K562 (cell line): ENCODE measurements around the gene RMI1. TPM values are rescaled to one million over a fixed set of nuclear protein-coding genes. Genes with fewer than 3 reads are reported as not detected.

Experiments used
- CBX3 ChIP-seq, 2 experiments: IDR thresholded peaks; 1 replicate in 1 of 2; 2 replicates in 1 of 2; pipeline ENCODE4 v1.6.1; 2012; ENCODE audit warnings: inconsistent platforms in 2 of 2, low read length in 2 of 2, borderline replicate concordance in 1 of 2, control low read depth in 1 of 2
- CCNT2 ChIP-seq: IDR thresholded peaks from 2 replicates; pipeline ENCODE4 v1.6.1; 2011; ENCODE audit warnings: borderline replicate concordance, low read depth, mild to moderate bottlenecking, moderate library complexity, mixed read lengths, low read length; ENCODE audit not compliant: insufficient read length; ENCODE audit errors: extremely low read depth
- FOXA3 ChIP-seq, 2 experiments: fragments of 450-650 bp in 1 of 2; sonication (generic) in 1 of 2; formaldehyde crosslinking; IDR thresholded peaks in 1 of 2; conservative IDR thresholded peaks in 1 of 2; 2 replicates each; pipeline versions ENCODE4 v1.4.0 to v1.8.0; 2020 to 2022; ENCODE audit warnings: mild to moderate bottlenecking in 2 of 2, missing genetic modification reagents in 1 of 2
- FOXK2 ChIP-seq, 2 experiments: fragments of 450-650 bp; IDR thresholded peaks in 1 of 2; conservative IDR thresholded peaks in 1 of 2; 2 replicates each; pipeline ENCODE4 v1.6.1; 2016; ENCODE audit warnings: low read depth in 2 of 2, mild to moderate bottlenecking in 1 of 2
- HDAC2 ChIP-seq: fragments of 450-650 bp; IDR thresholded peaks from 2 replicates; pipeline ENCODE4 v1.6.1; 2016; ENCODE audit warnings: mild to moderate bottlenecking
- HLTF ChIP-seq: fragments of 450-650 bp; IDR thresholded peaks from 2 replicates; pipeline ENCODE4 v1.6.1; 2016
- KLF10 ChIP-seq: fragments of 250-450 bp; sonication (Bioruptor Pico); IDR thresholded peaks from 2 replicates; pipeline ENCODE4 v1.6.1; 2021; ENCODE audit warnings: matching md5 sums
- LEF1 ChIP-seq: fragments of 450-650 bp; IDR thresholded peaks from 2 replicates; pipeline ENCODE4 v1.6.1; 2016; ENCODE audit warnings: mild to moderate bottlenecking
- MIER1 ChIP-seq: fragments of 450-650 bp; IDR thresholded peaks from 2 replicates; pipeline ENCODE4 v1.6.1; 2016; ENCODE audit warnings: antibody characterized with exemption, mild to moderate bottlenecking, low read depth
- NFXL1 ChIP-seq: fragments of 450-650 bp; formaldehyde crosslinking; IDR thresholded peaks from 2 replicates; pipeline ENCODE4 v1.4.0; 2021; ENCODE audit warnings: mild to moderate bottlenecking
- SMARCB1 ChIP-seq: IDR thresholded peaks from 2 replicates; pipeline ENCODE4 v1.6.1; 2011; ENCODE audit warnings: improper control_type of control experiment, low read depth; ENCODE audit not compliant: insufficient read length
- SMARCE1 ChIP-seq: fragments of 450-650 bp; IDR thresholded peaks from 2 replicates; pipeline ENCODE4 v1.7.1; 2016; ENCODE audit warnings: mild to moderate bottlenecking
- SNIP1 ChIP-seq: fragments of 450-650 bp; IDR thresholded peaks from 2 replicates; pipeline ENCODE4 v1.7.1; 2017; ENCODE audit warnings: low read depth, mild to moderate bottlenecking
- ZNF140 ChIP-seq: fragments of 250-450 bp; sonication (Bioruptor Pico); IDR thresholded peaks from 2 replicates; pipeline ENCODE4 v1.8.0; 2021; ENCODE audit warnings: moderate library complexity, mild to moderate bottlenecking, inconsistent platforms
- polyA plus RNA-seq, 8 experiments: library from polyadenylated mRNA; depleted of rRNA in 4 of 8; stranded (reverse) in 5 of 8; unstranded in 3 of 8; fragments of >200 nt; fragmentation: Nextera tagmentation in 2 of 8; fragmentation: Illumina TruSeq in 1 of 8; extraction: Ambion mirVana in 2 of 8; extraction: Trizol in 1 of 8; gene quantifications; 2 replicates each; pipeline versions ENCODE4 v1.2.1 to v1.2.3, GENCODE V29; 2011 to 2014; ENCODE audit warnings: inconsistent platforms in 1 of 8, missing spikeins in 1 of 8
- total RNA-seq, 7 experiments: library from RNA; depleted of rRNA in 6 of 7; stranded (reverse); fragments of >200 nt in 6 of 7; fragmentation: Illumina TruSeq in 2 of 7; extraction: Trizol in 2 of 7; gene quantifications; 2 replicates each; pipeline versions ENCODE4 v1.2.1 to v1.2.3, GENCODE V29; 2011 to 2021; ENCODE audit warnings: low replicate concordance in 1 of 7
- TF ChIP-seq, protein P1 (sequence below): fragments of 450-650 bp; IDR thresholded peaks from 2 replicates; pipeline ENCODE4 v1.6.1; 2016; ENCODE audit warnings: low read depth
- TF ChIP-seq, protein P2 (sequence below): sonication (generic); formaldehyde crosslinking; IDR thresholded peaks from 2 replicates; pipeline ENCODE4 v1.8.1; 2023; ENCODE audit warnings: mild to moderate bottlenecking, missing genetic modification reagents

Gene RMI1
- total and polyA plus RNA-seq, 9 of the 15 experiments (the other 6 are each of a cell fraction or from before 2014, with no cell fraction given): 3.0 to 17.4 (median 10.6) TPM

DNA sequence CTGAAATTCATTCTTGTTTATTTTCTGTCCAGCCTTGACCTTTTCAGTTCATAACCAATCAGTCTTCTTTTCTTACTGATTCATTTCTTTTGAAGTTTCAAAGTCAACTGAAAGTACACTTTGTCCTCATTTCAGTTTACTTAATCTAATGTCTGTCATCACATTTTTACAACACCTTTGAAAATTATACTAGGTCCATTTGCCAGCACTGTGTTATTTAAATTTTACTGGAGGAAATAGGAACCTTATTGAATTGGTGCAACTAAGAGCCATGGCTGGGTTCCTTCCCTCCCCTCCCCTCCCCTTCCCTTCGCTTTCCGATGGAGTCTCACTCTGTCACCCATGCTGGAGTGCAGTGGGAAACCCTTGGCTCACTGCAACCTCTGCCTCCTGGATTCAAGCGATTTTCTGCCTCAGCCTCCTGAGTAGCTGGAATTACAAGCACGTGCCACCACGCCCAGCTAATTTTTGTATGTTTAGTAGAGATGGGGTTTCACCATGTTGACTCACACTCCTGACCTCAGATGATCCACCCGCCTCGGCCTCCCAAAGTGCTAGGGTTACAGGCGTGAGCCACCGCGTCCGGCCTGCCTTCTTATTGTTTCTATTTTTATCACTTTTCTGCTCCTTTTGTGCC lies 6.3 kb downstream of the RMI1 start (continued):
- TF ChIP-seq, protein P1, sequence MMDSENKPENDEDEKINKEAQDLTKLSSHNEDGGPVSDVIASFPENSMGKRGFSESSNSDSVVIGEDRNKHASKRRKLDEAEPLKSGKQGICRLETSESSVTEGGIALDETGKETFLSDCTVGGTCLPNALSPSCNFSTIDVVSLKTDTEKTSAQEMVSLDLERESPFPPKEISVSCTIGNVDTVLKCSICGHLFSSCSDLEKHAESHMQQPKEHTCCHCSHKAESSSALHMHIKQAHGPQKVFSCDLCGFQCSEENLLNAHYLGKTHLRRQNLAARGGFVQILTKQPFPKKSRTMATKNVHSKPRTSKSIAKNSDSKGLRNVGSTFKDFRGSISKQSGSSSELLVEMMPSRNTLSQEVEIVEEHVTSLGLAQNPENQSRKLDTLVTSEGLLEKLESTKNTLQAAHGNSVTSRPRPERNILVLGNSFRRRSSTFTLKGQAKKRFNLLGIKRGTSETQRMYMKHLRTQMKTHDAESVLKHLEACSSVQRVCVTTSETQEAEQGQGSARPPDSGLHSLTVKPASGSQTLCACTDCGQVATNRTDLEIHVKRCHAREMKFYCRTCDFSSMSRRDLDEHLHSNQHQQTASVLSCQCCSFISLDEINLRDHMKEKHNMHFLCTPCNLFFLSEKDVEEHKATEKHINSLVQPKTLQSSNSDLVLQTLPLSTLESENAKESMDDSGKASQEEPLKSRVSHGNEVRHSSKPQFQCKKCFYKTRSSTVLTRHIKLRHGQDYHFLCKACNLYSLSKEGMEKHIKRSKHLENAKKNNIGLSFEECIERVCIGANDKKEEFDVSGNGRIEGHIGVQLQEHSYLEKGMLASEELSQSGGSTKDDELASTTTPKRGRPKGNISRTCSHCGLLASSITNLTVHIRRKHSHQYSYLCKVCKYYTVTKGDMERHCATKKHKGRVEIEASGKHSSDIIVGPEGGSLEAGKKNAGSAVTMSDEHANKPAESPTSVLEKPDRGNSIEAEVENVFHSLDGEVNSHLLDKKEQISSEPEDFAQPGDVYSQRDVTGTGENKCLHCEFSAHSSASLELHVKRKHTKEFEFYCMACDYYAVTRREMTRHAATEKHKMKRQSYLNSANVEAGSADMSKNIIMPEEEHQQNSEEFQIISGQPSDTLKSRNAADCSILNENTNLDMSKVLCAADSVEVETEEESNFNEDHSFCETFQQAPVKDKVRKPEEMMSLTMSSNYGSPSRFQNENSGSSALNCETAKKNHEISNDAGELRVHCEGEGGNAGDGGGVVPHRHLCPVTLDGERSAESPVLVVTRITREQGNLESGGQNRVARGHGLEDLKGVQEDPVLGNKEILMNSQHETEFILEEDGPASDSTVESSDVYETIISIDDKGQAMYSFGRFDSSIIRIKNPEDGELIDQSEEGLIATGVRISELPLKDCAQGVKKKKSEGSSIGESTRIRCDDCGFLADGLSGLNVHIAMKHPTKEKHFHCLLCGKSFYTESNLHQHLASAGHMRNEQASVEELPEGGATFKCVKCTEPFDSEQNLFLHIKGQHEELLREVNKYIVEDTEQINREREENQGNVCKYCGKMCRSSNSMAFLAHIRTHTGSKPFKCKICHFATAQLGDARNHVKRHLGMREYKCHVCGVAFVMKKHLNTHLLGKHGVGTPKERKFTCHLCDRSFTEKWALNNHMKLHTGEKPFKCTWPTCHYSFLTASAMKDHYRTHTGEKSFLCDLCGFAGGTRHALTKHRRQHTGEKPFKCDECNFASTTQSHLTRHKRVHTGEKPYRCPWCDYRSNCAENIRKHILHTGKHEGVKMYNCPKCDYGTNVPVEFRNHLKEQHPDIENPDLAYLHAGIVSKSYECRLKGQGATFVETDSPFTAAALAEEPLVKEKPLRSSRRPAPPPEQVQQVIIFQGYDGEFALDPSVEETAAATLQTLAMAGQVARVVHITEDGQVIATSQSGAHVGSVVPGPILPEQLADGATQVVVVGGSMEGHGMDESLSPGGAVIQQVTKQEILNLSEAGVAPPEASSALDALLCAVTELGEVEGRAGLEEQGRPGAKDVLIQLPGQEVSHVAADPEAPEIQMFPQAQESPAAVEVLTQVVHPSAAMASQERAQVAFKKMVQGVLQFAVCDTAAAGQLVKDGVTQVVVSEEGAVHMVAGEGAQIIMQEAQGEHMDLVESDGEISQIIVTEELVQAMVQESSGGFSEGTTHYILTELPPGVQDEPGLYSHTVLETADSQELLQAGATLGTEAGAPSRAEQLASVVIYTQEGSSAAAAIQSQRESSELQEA: no peak
- no peak for TF ChIP-seq KLF10 (CRISPR knock-in tag)
- peak; percentile 71; the same call in 1 of the 2 replicates for TF ChIP-seq LEF1
- TF ChIP-seq CCNT2: no peak
- TF ChIP-seq NFXL1: no peak
- peak in 1 of 2 experiments; percentile 44; a peak in 1 of 3 replicates for TF ChIP-seq CBX3 (IDR thresholded peaks at IDR 0.05; ENCODE audit: borderline replicate concordance in 1 of 2, low read length in 2 of 2)
- no peak for TF ChIP-seq ZNF140 (CRISPR knock-in tag)
- no peak for TF ChIP-seq SNIP1
- TF ChIP-seq SMARCE1: peak; percentile 71
- TF ChIP-seq SMARCB1: no peak
- no peak for TF ChIP-seq FOXA3 (CRISPR knock-in tag; conservative IDR thresholded peaks at IDR 0.05 in 1 of 2, IDR thresholded peaks at IDR 0.05 in 1 of 2)
- no peak for TF ChIP-seq HLTF
- TF ChIP-seq MIER1: 0 out of 2 replicates have a peak, but pooled peaks have one; percentile 23
- TF ChIP-seq FOXK2 (conservative IDR thresholded peaks at IDR 0.05 in 1 of 2, IDR thresholded peaks at IDR 0.05 in 1 of 2; ENCODE audit: low read depth in 2 of 2): peak; percentile 67 to 73; a peak in 3 of 4 replicates
- TF ChIP-seq HDAC2: 0 out of 2 replicates have a peak, but pooled peaks have one; percentile 34
- TF ChIP-seq, protein P2, sequence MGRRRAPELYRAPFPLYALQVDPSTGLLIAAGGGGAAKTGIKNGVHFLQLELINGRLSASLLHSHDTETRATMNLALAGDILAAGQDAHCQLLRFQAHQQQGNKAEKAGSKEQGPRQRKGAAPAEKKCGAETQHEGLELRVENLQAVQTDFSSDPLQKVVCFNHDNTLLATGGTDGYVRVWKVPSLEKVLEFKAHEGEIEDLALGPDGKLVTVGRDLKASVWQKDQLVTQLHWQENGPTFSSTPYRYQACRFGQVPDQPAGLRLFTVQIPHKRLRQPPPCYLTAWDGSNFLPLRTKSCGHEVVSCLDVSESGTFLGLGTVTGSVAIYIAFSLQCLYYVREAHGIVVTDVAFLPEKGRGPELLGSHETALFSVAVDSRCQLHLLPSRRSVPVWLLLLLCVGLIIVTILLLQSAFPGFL (CRISPR knock-in tag): no peak
